Measurements from ENCODE around the gene GRID1. TPM values are rescaled to one million over a fixed set of nuclear protein-coding genes. Genes with fewer than 3 reads are reported as not detected.

GRID1 gene
- total and polyA plus RNA-seq, 4 donors: 1.1 to 3.8 TPM; not detected in 2

DNA sequence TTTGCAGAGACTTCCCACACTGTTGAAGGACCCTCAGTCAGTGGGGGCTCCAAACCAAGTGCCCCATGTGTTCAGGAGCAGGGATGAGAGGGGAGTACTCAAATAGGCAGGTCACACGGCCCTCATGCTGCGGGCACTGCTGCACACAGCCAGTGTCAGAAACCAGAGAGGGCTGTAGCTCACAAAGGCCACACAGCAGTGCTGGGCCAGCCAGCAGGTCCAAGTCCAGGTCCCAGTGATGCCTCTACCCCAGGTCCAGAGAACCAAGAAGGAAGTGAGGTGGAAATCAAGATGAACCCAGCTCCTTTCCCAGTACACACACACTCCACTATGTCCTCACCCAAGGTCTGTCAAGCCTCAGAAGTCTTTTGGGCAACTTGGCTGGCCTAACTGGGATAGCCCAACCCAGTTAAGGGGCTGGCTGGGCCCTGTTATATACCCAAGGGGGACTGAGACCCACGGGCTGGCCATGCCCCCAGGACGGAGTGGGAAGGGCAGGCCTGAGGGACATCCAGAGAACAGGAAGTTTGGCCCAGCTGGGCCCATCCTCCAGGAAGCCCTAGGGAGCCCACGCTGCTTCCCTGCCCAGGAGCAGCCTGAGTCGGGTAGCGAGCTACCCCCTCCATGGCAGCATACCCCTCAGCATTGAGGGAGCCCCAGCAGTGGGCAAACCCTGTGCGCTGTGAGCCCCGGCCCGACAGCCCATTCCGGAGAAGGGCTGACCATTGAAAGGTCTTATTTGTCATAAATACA lies 24.3 kb downstream of the GRID1 start:
- ATAC-seq (ENCODE audit: low FRiP score) (no peak), DNase-seq (peak; percentile 41 to 46)
- no peaks in the 10 kb centered on the region for H3K36me3 ChIP-seq (ENCODE audit: control insufficient read depth in 1 of 2, insufficient read depth in 2 of 2, low read length in 1 of 2)
- no peaks in the 10 kb centered on the region for H3K9me3 ChIP-seq (ENCODE audit: control insufficient read depth, low read length)
- H3K4me1 ChIP-seq (ENCODE audit: control insufficient read depth in 1 of 2, insufficient read depth in 2 of 2, low read length in 2 of 2): no peaks in the 10 kb centered on the region
- intact Hi-C loops (cut with DNase I): no loop called here
- H3K27ac ChIP-seq (ENCODE audit: low read depth in 1 of 2, low read length in 2 of 2): no peak overlapping the region
- H3K27me3 ChIP-seq (ENCODE audit: control insufficient read depth in 1 of 2, insufficient read depth in 2 of 2, low read length in 1 of 2): no peaks in the 10 kb centered on the region
- H3K4me3 ChIP-seq (ENCODE audit: low read length in 2 of 2): no peak overlapping the region
- 70 to 71% methylated on average over 11 of the region's 11 CpGs for WGBS, 2 donors

DNA sequence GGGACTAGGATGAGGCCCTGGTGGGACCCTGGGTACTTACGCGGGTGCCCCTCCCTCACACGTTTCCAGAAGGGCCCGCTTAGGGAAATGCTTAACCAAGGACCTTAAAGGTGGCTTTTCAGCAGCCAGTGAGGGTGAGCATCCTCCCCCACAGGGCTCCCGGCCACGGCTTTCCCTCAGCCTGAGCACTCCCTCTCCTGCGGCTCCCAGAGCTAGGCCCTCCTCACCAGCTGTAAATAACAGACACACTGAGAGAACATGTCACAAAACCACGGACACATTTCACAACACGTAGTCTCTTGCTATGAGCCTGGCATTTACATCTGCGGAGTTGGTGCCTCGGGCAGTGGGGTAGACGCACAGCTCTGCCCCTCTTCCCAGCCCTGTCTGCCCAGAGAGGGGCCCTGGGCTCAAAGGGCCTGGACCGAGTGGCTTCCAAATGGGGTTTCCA lies 25.2 kb downstream of the GRID1 start:
- no peaks in the 10 kb centered on the region for H3K27me3 ChIP-seq (ENCODE audit: control insufficient read depth in 1 of 2, insufficient read depth in 2 of 2, low read length in 1 of 2)
- H3K27ac ChIP-seq (ENCODE audit: low read depth in 1 of 2, low read length in 2 of 2): no peak overlapping the region
- H3K9me3 ChIP-seq (ENCODE audit: control insufficient read depth, low read length): no peaks in the 10 kb centered on the region
- 76 to 83% methylated on average over 13 of the region's 13 CpGs for WGBS, 2 donors
- no peaks in the 10 kb centered on the region for H3K4me1 ChIP-seq (ENCODE audit: control insufficient read depth in 1 of 2, insufficient read depth in 2 of 2, low read length in 2 of 2)
- DNase-seq: peak; percentile 24 to 51
- intact Hi-C loops (cut with DNase I): no loop called here
- H3K36me3 ChIP-seq (ENCODE audit: control insufficient read depth in 1 of 2, insufficient read depth in 2 of 2, low read length in 1 of 2): no peaks in the 10 kb centered on the region
- no peak for ATAC-seq (ENCODE audit: low FRiP score)
- no peak overlapping the region for H3K4me3 ChIP-seq (ENCODE audit: low read length in 2 of 2)

GRCh38 chr10:86340991-86341260 lies 25.7 kb downstream of the GRID1 start:
- H3K27ac ChIP-seq (ENCODE audit: low read depth in 1 of 2, low read length in 2 of 2): no peak overlapping the region
- no peaks in the 10 kb centered on the region for H3K36me3 ChIP-seq (ENCODE audit: control insufficient read depth in 1 of 2, insufficient read depth in 2 of 2, low read length in 1 of 2)
- no peaks in the 10 kb centered on the region for H3K27me3 ChIP-seq (ENCODE audit: control insufficient read depth in 1 of 2, insufficient read depth in 2 of 2, low read length in 1 of 2)
- H3K9me3 ChIP-seq (ENCODE audit: control insufficient read depth, low read length): no peaks in the 10 kb centered on the region
- WGBS, 2 donors: 92 to 93% methylated on average over 3 of the region's 3 CpGs
- H3K4me3 ChIP-seq (ENCODE audit: low read length in 2 of 2): no peak overlapping the region
- no peak for ATAC-seq (ENCODE audit: low FRiP score)
- no peaks in the 10 kb centered on the region for H3K4me1 ChIP-seq (ENCODE audit: control insufficient read depth in 1 of 2, insufficient read depth in 2 of 2, low read length in 2 of 2)
- DNase-seq: no peak
- intact Hi-C loops (cut with DNase I): no loop called here

GRCh38 chr10:86340176-86340990 lies 26.2 kb downstream of the GRID1 start:
- 74 to 78% methylated on average over 13 of the region's 13 CpGs for WGBS, 2 donors
- H3K4me1 ChIP-seq (ENCODE audit: control insufficient read depth in 1 of 2, insufficient read depth in 2 of 2, low read length in 2 of 2): no peaks in the 10 kb centered on the region
- H3K36me3 ChIP-seq (ENCODE audit: control insufficient read depth in 1 of 2, insufficient read depth in 2 of 2, low read length in 1 of 2): no peaks in the 10 kb centered on the region
- peak; percentile 14 to 51 for DNase-seq
- no peak overlapping the region for H3K4me3 ChIP-seq (ENCODE audit: low read length in 2 of 2)
- intact Hi-C loops (cut with DNase I): no loop called here
- H3K27me3 ChIP-seq (ENCODE audit: control insufficient read depth in 1 of 2, insufficient read depth in 2 of 2, low read length in 1 of 2): no peaks in the 10 kb centered on the region
- ATAC-seq (ENCODE audit: low FRiP score): no peak
- no peak overlapping the region for H3K27ac ChIP-seq (ENCODE audit: low read depth in 1 of 2, low read length in 2 of 2)
- no peaks in the 10 kb centered on the region for H3K9me3 ChIP-seq (ENCODE audit: control insufficient read depth, low read length)

- ATAC-seq (ENCODE audit: low FRiP score): no peak
- DNase-seq: peak; percentile 31 to 53
- Histone ChIP-seq H3K27ac (ENCODE audit: low read depth in 1 of 2, low read length in 2 of 2) (no peak overlapping the region), H3K4me1 (ENCODE audit: control insufficient read depth in 1 of 2, insufficient read depth in 2 of 2, low read length in 2 of 2) (no peaks in the 10 kb centered on the region), H3K9me3 (ENCODE audit: control insufficient read depth, low read length) (no peaks in the 10 kb centered on the region), H3K36me3 (ENCODE audit: control insufficient read depth in 1 of 2, insufficient read depth in 2 of 2, low read length in 1 of 2) (no peaks in the 10 kb centered on the region), H3K4me3 (ENCODE audit: low read length in 2 of 2) (no peak overlapping the region), H3K27me3 (ENCODE audit: control insufficient read depth in 1 of 2, insufficient read depth in 2 of 2, low read length in 1 of 2) (no peaks in the 10 kb centered on the region)
- intact Hi-C loops (cut with DNase I): no loop called here
- WGBS, 2 donors: 82 to 84% methylated on average over 12 of the region's 12 CpGs
Observed at GRCh38 chr10:86339226-86339865, 27.2 kb downstream of the GRID1 start.

- Histone ChIP-seq H3K4me1 (ENCODE audit: control insufficient read depth in 1 of 2, insufficient read depth in 2 of 2, low read length in 2 of 2) (no peaks in the 10 kb centered on the region), H3K4me3 (ENCODE audit: low read length in 2 of 2) (no peak overlapping the region), H3K27me3 (ENCODE audit: control insufficient read depth in 1 of 2, insufficient read depth in 2 of 2, low read length in 1 of 2) (no peaks in the 10 kb centered on the region), H3K36me3 (ENCODE audit: control insufficient read depth in 1 of 2, insufficient read depth in 2 of 2, low read length in 1 of 2) (no peaks in the 10 kb centered on the region), H3K27ac (ENCODE audit: low read depth in 1 of 2, low read length in 2 of 2) (no peak overlapping the region), H3K9me3 (ENCODE audit: control insufficient read depth, low read length) (no peaks in the 10 kb centered on the region)
- WGBS, 2 donors: 91 to 92% methylated on average over 13 of the region's 13 CpGs
- DNase-seq (peak in 1 of 2 donors; percentile 65), ATAC-seq (ENCODE audit: low FRiP score) (no peak)
- intact Hi-C loops (cut with DNase I): no loop called here
Observed at GRCh38 chr10:86337121-86337601, 29.4 kb downstream of the GRID1 start.

- DNase-seq (peak in 1 of 2 donors; percentile 22), ATAC-seq (ENCODE audit: low FRiP score) (no peak)
- H3K4me1 ChIP-seq (ENCODE audit: control insufficient read depth in 1 of 2, insufficient read depth in 2 of 2, low read length in 2 of 2): no peaks in the 10 kb centered on the region
- no peak overlapping the region for H3K27ac ChIP-seq (ENCODE audit: low read depth in 1 of 2, low read length in 2 of 2)
- WGBS, 2 donors: 74 to 82% methylated on average over 10 of the region's 10 CpGs
- H3K27me3 ChIP-seq (ENCODE audit: control insufficient read depth in 1 of 2, insufficient read depth in 2 of 2, low read length in 1 of 2): no peaks in the 10 kb centered on the region
- H3K36me3 ChIP-seq (ENCODE audit: control insufficient read depth in 1 of 2, insufficient read depth in 2 of 2, low read length in 1 of 2): no peaks in the 10 kb centered on the region
- H3K4me3 ChIP-seq (ENCODE audit: low read length in 2 of 2): no peak overlapping the region
- H3K9me3 ChIP-seq (ENCODE audit: control insufficient read depth, low read length): no peaks in the 10 kb centered on the region
- intact Hi-C loops (cut with DNase I): no loop called here
Observed at GRCh38 chr10:86336341-86336740, 30.3 kb downstream of the GRID1 start.

GRCh38 chr10:86335831-86336230 lies 30.8 kb downstream of the GRID1 start:
- Histone ChIP-seq H3K4me3 (ENCODE audit: low read length in 2 of 2) (no peak overlapping the region), H3K36me3 (ENCODE audit: control insufficient read depth in 1 of 2, insufficient read depth in 2 of 2, low read length in 1 of 2) (no peaks in the 10 kb centered on the region), H3K27ac (ENCODE audit: low read depth in 1 of 2, low read length in 2 of 2) (no peak overlapping the region), H3K9me3 (ENCODE audit: control insufficient read depth, low read length) (no peaks in the 10 kb centered on the region), H3K4me1 (ENCODE audit: control insufficient read depth in 1 of 2, insufficient read depth in 2 of 2, low read length in 2 of 2) (no peaks in the 10 kb centered on the region), H3K27me3 (ENCODE audit: control insufficient read depth in 1 of 2, insufficient read depth in 2 of 2, low read length in 1 of 2) (no peaks in the 10 kb centered on the region)
- DNase-seq (no peak), ATAC-seq (ENCODE audit: low FRiP score) (no peak)
- 100% methylated on average over 1 of the region's 1 CpG for WGBS, 2 donors
- intact Hi-C loops (cut with DNase I): no loop called here
